ENCODE results near the gene PWWP2A.

DNA sequence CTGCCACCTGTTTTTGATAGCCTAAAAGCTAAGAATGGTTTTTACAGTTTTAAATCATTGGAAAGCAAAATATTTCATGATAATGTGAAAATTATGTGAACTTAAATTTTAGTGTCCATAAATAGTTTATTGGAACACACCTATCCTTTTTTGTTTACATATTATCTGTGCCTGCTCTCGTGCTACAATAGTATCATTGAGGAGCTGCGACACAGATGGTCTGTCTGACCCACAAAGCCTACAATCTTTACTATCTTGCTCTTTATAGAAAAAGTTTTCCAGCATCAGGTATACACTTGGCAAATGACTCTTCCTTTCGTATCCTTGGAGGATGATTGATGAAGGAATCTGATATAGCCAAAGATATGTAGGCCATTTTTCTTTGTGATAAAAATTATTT is 70.2 kb downstream of the PWWP2A start:
- TF ChIP-seq, protein P1, sequence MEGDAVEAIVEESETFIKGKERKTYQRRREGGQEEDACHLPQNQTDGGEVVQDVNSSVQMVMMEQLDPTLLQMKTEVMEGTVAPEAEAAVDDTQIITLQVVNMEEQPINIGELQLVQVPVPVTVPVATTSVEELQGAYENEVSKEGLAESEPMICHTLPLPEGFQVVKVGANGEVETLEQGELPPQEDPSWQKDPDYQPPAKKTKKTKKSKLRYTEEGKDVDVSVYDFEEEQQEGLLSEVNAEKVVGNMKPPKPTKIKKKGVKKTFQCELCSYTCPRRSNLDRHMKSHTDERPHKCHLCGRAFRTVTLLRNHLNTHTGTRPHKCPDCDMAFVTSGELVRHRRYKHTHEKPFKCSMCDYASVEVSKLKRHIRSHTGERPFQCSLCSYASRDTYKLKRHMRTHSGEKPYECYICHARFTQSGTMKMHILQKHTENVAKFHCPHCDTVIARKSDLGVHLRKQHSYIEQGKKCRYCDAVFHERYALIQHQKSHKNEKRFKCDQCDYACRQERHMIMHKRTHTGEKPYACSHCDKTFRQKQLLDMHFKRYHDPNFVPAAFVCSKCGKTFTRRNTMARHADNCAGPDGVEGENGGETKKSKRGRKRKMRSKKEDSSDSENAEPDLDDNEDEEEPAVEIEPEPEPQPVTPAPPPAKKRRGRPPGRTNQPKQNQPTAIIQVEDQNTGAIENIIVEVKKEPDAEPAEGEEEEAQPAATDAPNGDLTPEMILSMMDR (conservative IDR thresholded peaks at IDR 0.05 in 1 of 2, IDR thresholded peaks at IDR 0.05 in 1 of 2; ENCODE audit: extremely low read depth in 1 of 2, insufficient read depth in 1 of 2, low read depth in 1 of 2, low read length in 2 of 2), result no peak
- no peak for TF ChIP-seq EZH2 (IDR thresholded peaks at IDR 0.05; ENCODE audit: borderline replicate concordance, low read length)

All from mammary epithelial cell (primary cell).